ENCODE results near the gene UBTFL1.
"Not testable (repeated sequence)": the region's sequence is repeated elsewhere in the genome, so short reads cannot be mapped to it uniquely, and the experiment has no call there.

The UBTFL1 gene

GRCh38 chr11:90085650-90086049 lies at the start of gene UBTFL1:
Gene UBTFL1, plus strand, starts transcription at chr11:90085950. Its CDS starts 0 bp downstream, at chr11:90085950.
- DNase-seq: not testable (repeated sequence)

GRCh38 chr11:90051591-90052209 lies 34.0 kb upstream of the UBTFL1 start:
- DNase-seq: not testable (repeated sequence)

GRCh38 chr11:90052311-90052710 lies 33.4 kb upstream of the UBTFL1 start:
- DNase-seq: not testable (repeated sequence)

GRCh38 chr11:90053545-90053944 lies 32.2 kb upstream of the UBTFL1 start:
- not testable (repeated sequence) for DNase-seq

GRCh38 chr11:90088731-90089130 lies 3.0 kb downstream of the UBTFL1 start:
- not testable (repeated sequence) for DNase-seq

- not testable (repeated sequence) for DNase-seq
These were observed 9.6 kb downstream of the UBTFL1 start for GRCh38 chr11:90095230-90095924.

- not testable (repeated sequence) for DNase-seq
These were observed 12.5 kb downstream of the UBTFL1 start for GRCh38 chr11:90098261-90098660.

- DNase-seq: no peak
These were observed 14.7 kb downstream of the UBTFL1 start for GRCh38 chr11:90100431-90100830.

GRCh38 chr11:90113541-90113940 lies 27.8 kb downstream of the UBTFL1 start:
- peak; percentile 0 for DNase-seq

GRCh38 chr11:90120191-90120590 lies 34.4 kb downstream of the UBTFL1 start:
- DNase-seq: no peak

GRCh38 chr11:90124371-90124770 lies 38.6 kb downstream of the UBTFL1 start:
- no peak for DNase-seq

GRCh38 chr11:90124946-90125345 lies 39.2 kb downstream of the UBTFL1 start:
- no peak for DNase-seq

GRCh38 chr11:90133560-90134477 lies 48.1 kb downstream of the UBTFL1 start:
- no peak for DNase-seq

- DNase-seq: no peak
These were observed 48.8 kb downstream of the UBTFL1 start, which contains the start of gene NAALAD2 for GRCh38 chr11:90134478-90135003. Gene NAALAD2, plus strand, starts transcription at chr11:90134663. Its CDS starts 96 bp downstream, at chr11:90134759.

GRCh38 chr11:90135016-90135415 lies 49.3 kb downstream of the UBTFL1 start:
- no peak for DNase-seq
